K562 (cell line): ENCODE data around the gene ACSS1. TPM values are rescaled to one million over a fixed set of nuclear protein-coding genes. Genes with fewer than 3 reads are reported as not detected.

Source experiments
- CBFA2T3 ChIP-seq: fragments of 450-650 bp; IDR thresholded peaks from 2 replicates; pipeline ENCODE4 v1.6.1; 2017
- TAF9B ChIP-seq: fragments of 450-650 bp; IDR thresholded peaks from 2 replicates; pipeline ENCODE4 v1.6.1; 2018; ENCODE audit warnings: mild to moderate bottlenecking; ENCODE audit not compliant: partially characterized antibody
- TEAD4 ChIP-seq, 2 experiments: sonication (generic) in 1 of 2; formaldehyde crosslinking in 1 of 2; IDR thresholded peaks; 2 replicates each; pipeline versions ENCODE4 v1.6.1 to v1.8.0; 2012 to 2022; ENCODE audit warnings: borderline replicate concordance in 1 of 2, inconsistent platforms in 1 of 2, low read length in 1 of 2, mild to moderate bottlenecking in 1 of 2, missing genetic modification reagents in 1 of 2
- TSHZ1 ChIP-seq: fragments of 250-450 bp; sonication (Bioruptor Pico); IDR thresholded peaks from 2 replicates; pipeline ENCODE4 v1.4.0; 2020; ENCODE audit warnings: mild to moderate bottlenecking, moderate library complexity
- ZNF217 ChIP-seq: sonication (generic); formaldehyde crosslinking; IDR thresholded peaks from 2 replicates; pipeline ENCODE4 v1.8.0; 2022; ENCODE audit warnings: mild to moderate bottlenecking, missing genetic modification reagents
- polyA plus RNA-seq, 8 experiments: library from polyadenylated mRNA; depleted of rRNA in 4 of 8; stranded (reverse) in 5 of 8; unstranded in 3 of 8; fragments of >200 nt; fragmentation: Nextera tagmentation in 2 of 8; fragmentation: Illumina TruSeq in 1 of 8; extraction: Ambion mirVana in 2 of 8; extraction: Trizol in 1 of 8; gene quantifications; 2 replicates each; pipeline versions ENCODE4 v1.2.1 to v1.2.3, GENCODE V29; 2011 to 2014; ENCODE audit warnings: inconsistent platforms in 1 of 8, missing spikeins in 1 of 8
- total RNA-seq, 7 experiments: library from RNA; depleted of rRNA in 6 of 7; stranded (reverse); fragments of >200 nt in 6 of 7; fragmentation: Illumina TruSeq in 2 of 7; extraction: Trizol in 2 of 7; gene quantifications; 2 replicates each; pipeline versions ENCODE4 v1.2.1 to v1.2.3, GENCODE V29; 2011 to 2021; ENCODE audit warnings: low replicate concordance in 1 of 7

The ACSS1 gene
- total and polyA plus RNA-seq, 9 of the 15 experiments (the other 6 are each of a cell fraction or from before 2014, with no cell fraction given): 0.07 to 2.1 (median 0.27) TPM; not detected in 3

GRCh38 chr20:25055711-25056495 is 2.0 kb downstream of the ACSS1 start (continued):
- TF ChIP-seq TSHZ1 (CRISPR knock-in tag) (no peak), ZNF217 (CRISPR knock-in tag) (no peak), TEAD4 (IDR thresholded peaks at IDR 0.05; ENCODE audit: low read length) (no peak), TEAD4 (CRISPR knock-in tag; IDR thresholded peaks at IDR 0.05; ENCODE audit: borderline replicate concordance) (no peak), TAF9B (no peak), CBFA2T3 (peak; percentile 33; the same call in 1 of the 2 replicates)
